HFFc6 (cell line): ENCODE measurements around the gene RUNX3. TPM values are rescaled to one million over a fixed set of nuclear protein-coding genes. Genes with fewer than 3 reads are reported as not detected.

Experiments
- DNase-seq: peaks from one replicate; pipeline ENCODE4 v3.0.0-alpha.2; 2018
- H3K27ac Mint-ChIP-seq: 2 replicates; pipeline ENCODE4 v1.8.0; 2020; ENCODE audit warnings: mild to moderate bottlenecking, mixed read lengths
- H3K27me3 Mint-ChIP-seq: 2 replicates; pipeline ENCODE4 v1.8.0; 2021; ENCODE audit warnings: mild to moderate bottlenecking, moderate library complexity, mixed read lengths; ENCODE audit not compliant: insufficient read depth
- H3K36me3 Mint-ChIP-seq: 2 replicates; pipeline ENCODE4 v1.8.0; 2021; ENCODE audit warnings: low read depth, mixed read lengths
- H3K4me1 Mint-ChIP-seq: 2 replicates; pipeline ENCODE4 v1.8.0; 2020; ENCODE audit warnings: low read depth, mixed read lengths
- H3K4me3 Mint-ChIP-seq: 2 replicates; pipeline ENCODE4 v1.8.0; 2020; ENCODE audit warnings: mild to moderate bottlenecking, moderate library complexity, mixed read lengths
- H3K9me3 Mint-ChIP-seq: 2 replicates; pipeline ENCODE4 v1.8.0; 2020; ENCODE audit warnings: mild to moderate bottlenecking, mixed read lengths
- CTCF ChIP-seq: fragments of 200-600 bp; sonication (generic); IDR thresholded peaks from 2 replicates; pipeline ENCODE4 v1.5.0; 2021; ENCODE audit warnings: antibody characterized with exemption, mild to moderate bottlenecking
- total RNA-seq, 6 experiments: library from RNA; stranded (reverse); fragmentation: NEBNext Ultra II Directional; extraction: Animal tissue kit (Norgen Biotek cat#: 25700); gene quantifications; 2 replicates in 1 of 6; 3 replicates in 5 of 6; pipeline ENCODE4 v1.2.3, GENCODE V29; 2021

RUNX3 gene
- total RNA-seq, 6 experiments from 2014 or later, result not detected

GRCh38 chr1:24896596-24897262 lies 33.3 kb downstream of the RUNX3 start:
- DNase-seq, result no peak
- Mint-ChIP-seq H3K36me3 (peaks cover 8% of the 10 kb centered on the region), H3K9me3 (peaks cover 8% of the 10 kb centered on the region), H3K4me1 (no peaks in the 10 kb centered on the region), H3K4me3 (no peak overlapping the region), H3K27ac (no peak overlapping the region), H3K27me3 (peaks cover 16% of the 10 kb centered on the region)
- no peak for TF ChIP-seq CTCF

GRCh38 chr1:24896176-24896575 lies 33.9 kb downstream of the RUNX3 start:
- TF ChIP-seq CTCF, result no peak
- Mint-ChIP-seq H3K27me3 (peaks cover 16% of the 10 kb centered on the region), H3K9me3 (peaks cover 8% of the 10 kb centered on the region), H3K4me3 (no peak overlapping the region), H3K27ac (no peak overlapping the region), H3K36me3 (peaks cover 8% of the 10 kb centered on the region), H3K4me1 (no peaks in the 10 kb centered on the region)
- no peak for DNase-seq

GRCh38 chr1:24895511-24895910 lies 34.6 kb downstream of the RUNX3 start:
- H3K9me3 Mint-ChIP-seq, result peaks cover 8% of the 10 kb centered on the region
- H3K4me3 Mint-ChIP-seq, result no peak overlapping the region
- no peak for DNase-seq
- H3K27me3 Mint-ChIP-seq, result peaks cover 15% of the 10 kb centered on the region
- peaks cover 8% of the 10 kb centered on the region for H3K36me3 Mint-ChIP-seq
- no peak for TF ChIP-seq CTCF
- no peaks in the 10 kb centered on the region for H3K4me1 Mint-ChIP-seq
- H3K27ac Mint-ChIP-seq, result no peak overlapping the region

- Mint-ChIP-seq H3K27me3 (peaks cover 5% of the 10 kb centered on the region), H3K4me1 (peaks cover 11% of the 10 kb centered on the region)
Observed at GRCh38 chr1:24894002-24894401, 36.1 kb downstream of the RUNX3 start.

GRCh38 chr1:24893431-24893830 lies 36.6 kb downstream of the RUNX3 start:
- DNase-seq, result no peak
- Mint-ChIP-seq H3K27me3 (peaks cover 5% of the 10 kb centered on the region), H3K36me3 (peaks cover 8% of the 10 kb centered on the region), H3K27ac (no peak overlapping the region), H3K9me3 (peaks cover 8% of the 10 kb centered on the region), H3K4me3 (no peak overlapping the region), H3K4me1 (peaks cover 14% of the 10 kb centered on the region)
- no peak for TF ChIP-seq CTCF

More at GRCh38 chr1:24894002-24894401, 36.1 kb downstream of the RUNX3 start:
- Mint-ChIP-seq H3K27ac (no peak overlapping the region), H3K4me3 (no peak overlapping the region), H3K36me3 (peaks cover 8% of the 10 kb centered on the region), H3K9me3 (peaks cover 8% of the 10 kb centered on the region)
- no peak for DNase-seq
- no peak for TF ChIP-seq CTCF
